Adrenal gland (tissue), 5 donors: Measurements from ENCODE around the gene XIRP1.

Experiments used
- POLR2A ChIP-seq, 2 donors: fragments of 450-650 bp; IDR thresholded peaks; one replicate each; pipeline ENCODE4 v1.6.1; 2017; ENCODE audit warnings: antibody characterized with exemption in 2 of 2, mild to moderate bottlenecking in 2 of 2, moderate library complexity in 1 of 2
- TF ChIP-seq, protein P1 (sequence below), 6 experiments: fragments of 450-650 bp in 4 of 6; fragments of 200-600 bp in 2 of 6; sonication (generic) in 1 of 6; IDR thresholded peaks; 1 replicate in 5 of 6; 2 replicates in 1 of 6; pipeline versions ENCODE4 v1.5.1 to v1.8.0; 2016 to 2021; ENCODE audit warnings: antibody characterized with exemption in 6 of 6, mild to moderate bottlenecking in 2 of 6, moderate library complexity in 1 of 6
- donor health status: DM: no; HTN: no; CAD: no.

DNA sequence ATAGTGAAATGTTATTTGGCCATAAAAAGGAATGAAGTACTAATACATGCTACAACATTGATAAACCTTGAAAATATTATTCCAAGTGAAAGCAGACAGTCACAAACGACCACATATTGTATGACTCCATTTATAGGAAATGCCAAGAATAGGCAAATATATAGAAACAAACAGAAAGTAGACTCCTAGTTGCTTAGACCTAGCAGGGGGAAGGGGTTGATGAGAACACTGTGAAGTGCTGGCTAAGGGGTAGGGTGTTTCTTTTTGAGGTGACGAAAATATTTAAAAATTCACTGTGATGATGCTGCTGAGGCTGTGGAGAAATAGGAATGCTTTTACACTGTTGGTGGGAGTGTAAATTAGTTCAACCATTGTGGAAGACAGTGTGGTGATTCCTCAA lies 30.5 kb upstream of the XIRP1 start:
- TF ChIP-seq, protein P1, sequence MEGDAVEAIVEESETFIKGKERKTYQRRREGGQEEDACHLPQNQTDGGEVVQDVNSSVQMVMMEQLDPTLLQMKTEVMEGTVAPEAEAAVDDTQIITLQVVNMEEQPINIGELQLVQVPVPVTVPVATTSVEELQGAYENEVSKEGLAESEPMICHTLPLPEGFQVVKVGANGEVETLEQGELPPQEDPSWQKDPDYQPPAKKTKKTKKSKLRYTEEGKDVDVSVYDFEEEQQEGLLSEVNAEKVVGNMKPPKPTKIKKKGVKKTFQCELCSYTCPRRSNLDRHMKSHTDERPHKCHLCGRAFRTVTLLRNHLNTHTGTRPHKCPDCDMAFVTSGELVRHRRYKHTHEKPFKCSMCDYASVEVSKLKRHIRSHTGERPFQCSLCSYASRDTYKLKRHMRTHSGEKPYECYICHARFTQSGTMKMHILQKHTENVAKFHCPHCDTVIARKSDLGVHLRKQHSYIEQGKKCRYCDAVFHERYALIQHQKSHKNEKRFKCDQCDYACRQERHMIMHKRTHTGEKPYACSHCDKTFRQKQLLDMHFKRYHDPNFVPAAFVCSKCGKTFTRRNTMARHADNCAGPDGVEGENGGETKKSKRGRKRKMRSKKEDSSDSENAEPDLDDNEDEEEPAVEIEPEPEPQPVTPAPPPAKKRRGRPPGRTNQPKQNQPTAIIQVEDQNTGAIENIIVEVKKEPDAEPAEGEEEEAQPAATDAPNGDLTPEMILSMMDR (IDR thresholded peaks at IDR 0.05): no peak
- TF ChIP-seq POLR2A (IDR thresholded peaks at IDR 0.05): no peak
